ENCODE measurements around the gene ZBTB7C. TPM values are rescaled to one million over a fixed set of nuclear protein-coding genes. Genes with fewer than 3 reads are reported as not detected.

ZBTB7C gene
- total RNA-seq, 1 experiment from 2014 or later: 0.18 TPM

- Histone ChIP-seq H3K4me3 (ENCODE audit: low read depth, low read length) (no peak overlapping the region), H3K27me3 (replicated peaks; ENCODE audit: control insufficient read depth, insufficient read depth, low read length) (no peaks in the 10 kb centered on the region), H3K9me3 (no peaks in the 10 kb centered on the region), H3K4me1 (no peaks in the 10 kb centered on the region), H3K36me3 (ENCODE audit: control insufficient read depth, insufficient read depth, low read length) (no peaks in the 10 kb centered on the region)
- no peak overlapping the region for H3K4me3 Mint-ChIP-seq (ENCODE audit: unreplicated experiment)
- no peaks in the 10 kb centered on the region for H3K36me3 Mint-ChIP-seq (ENCODE audit: insufficient read depth, unreplicated experiment)
- BruUV-seq (replicated peaks): no TSS peak
- intact Hi-C loops (cut with micrococcal nuclease; ENCODE audit: unreplicated experiment): no loop called here
- ChIA-PET POLR2A (no interaction called here), CTCF (no interaction called here)
- no peak for TF ChIP-seq CTCF (IDR thresholded peaks at IDR 0.05; ENCODE audit: insufficient read depth in 1 of 2, low read depth in 1 of 2, low read length in 1 of 2, severe bottlenecking in 1 of 2, unreplicated experiment in 1 of 2)
- no peak for DNase-seq
- no peak overlapping the region for H3K27ac Mint-ChIP-seq (ENCODE audit: unreplicated experiment)
- no peaks in the 10 kb centered on the region for H3K9me3 Mint-ChIP-seq (ENCODE audit: unreplicated experiment)
- H3K4me1 Mint-ChIP-seq (ENCODE audit: low read depth, unreplicated experiment): no peaks in the 10 kb centered on the region
- peaks cover 10% of the 10 kb centered on the region for H3K27me3 Mint-ChIP-seq (ENCODE audit: insufficient read depth, unreplicated experiment)
Observed at GRCh38 chr18:48201337-48202005, 207.7 kb downstream of the ZBTB7C start.

- Mint-ChIP-seq H3K27me3 (ENCODE audit: insufficient read depth, unreplicated experiment) (peaks cover 10% of the 10 kb centered on the region), H3K4me1 (ENCODE audit: low read depth, unreplicated experiment) (no peaks in the 10 kb centered on the region), H3K36me3 (ENCODE audit: insufficient read depth, unreplicated experiment) (no peaks in the 10 kb centered on the region), H3K4me3 (ENCODE audit: unreplicated experiment) (no peak overlapping the region), H3K9me3 (ENCODE audit: unreplicated experiment) (no peaks in the 10 kb centered on the region), H3K27ac (ENCODE audit: unreplicated experiment) (no peak overlapping the region)
- Histone ChIP-seq H3K9me3 (no peaks in the 10 kb centered on the region), H3K4me3 (ENCODE audit: low read depth, low read length) (no peak overlapping the region), H3K4me1 (no peaks in the 10 kb centered on the region), H3K36me3 (ENCODE audit: control insufficient read depth, insufficient read depth, low read length) (no peaks in the 10 kb centered on the region), H3K27me3 (replicated peaks; ENCODE audit: control insufficient read depth, insufficient read depth, low read length) (no peaks in the 10 kb centered on the region)
- BruUV-seq (replicated peaks): no TSS peak
- ChIA-PET POLR2A (no interaction called here), CTCF (no interaction called here)
- intact Hi-C loops (cut with micrococcal nuclease; ENCODE audit: unreplicated experiment): no loop called here
- no peak for DNase-seq
- TF ChIP-seq CTCF (IDR thresholded peaks at IDR 0.05; ENCODE audit: insufficient read depth in 1 of 2, low read depth in 1 of 2, low read length in 1 of 2, severe bottlenecking in 1 of 2, unreplicated experiment in 1 of 2): no peak
Observed at GRCh38 chr18:48200631-48201336, 208.4 kb downstream of the ZBTB7C start.

GRCh38 chr18:48199399-48199798 lies 209.8 kb downstream of the ZBTB7C start:
- ChIA-PET CTCF (no interaction called here), POLR2A (no interaction called here)
- Histone ChIP-seq H3K9me3 (no peaks in the 10 kb centered on the region), H3K27me3 (replicated peaks; ENCODE audit: control insufficient read depth, insufficient read depth, low read length) (no peaks in the 10 kb centered on the region), H3K36me3 (ENCODE audit: control insufficient read depth, insufficient read depth, low read length) (no peaks in the 10 kb centered on the region), H3K4me1 (no peaks in the 10 kb centered on the region), H3K4me3 (ENCODE audit: low read depth, low read length) (no peak overlapping the region)
- Mint-ChIP-seq H3K4me1 (ENCODE audit: low read depth, unreplicated experiment) (no peaks in the 10 kb centered on the region), H3K27ac (ENCODE audit: unreplicated experiment) (no peak overlapping the region), H3K4me3 (ENCODE audit: unreplicated experiment) (no peak overlapping the region), H3K27me3 (ENCODE audit: insufficient read depth, unreplicated experiment) (peaks cover 17% of the 10 kb centered on the region), H3K36me3 (ENCODE audit: insufficient read depth, unreplicated experiment) (no peaks in the 10 kb centered on the region), H3K9me3 (ENCODE audit: unreplicated experiment) (no peaks in the 10 kb centered on the region)
- no peak for DNase-seq
- TF ChIP-seq CTCF (IDR thresholded peaks at IDR 0.05; ENCODE audit: insufficient read depth in 1 of 2, low read depth in 1 of 2, low read length in 1 of 2, severe bottlenecking in 1 of 2, unreplicated experiment in 1 of 2): no peak
- no TSS peak for BruUV-seq (replicated peaks)
- intact Hi-C loops (cut with micrococcal nuclease; ENCODE audit: unreplicated experiment): no loop called here
